K562 (cell line): ENCODE results near the gene RNU5D-1. TPM values are rescaled to one million over a fixed set of nuclear protein-coding genes. Genes with fewer than 3 reads are reported as not detected.

ENCODE experiments used
- ATF1 ChIP-seq, 2 experiments: fragments of 450-650 bp in 1 of 2; IDR thresholded peaks; 2 replicates each; pipeline ENCODE4 v1.6.1; 2016; ENCODE audit warnings: missing compliant biosample characterization in 1 of 2, missing genetic modification characterization in 1 of 2
- CHD1 ChIP-seq: fragments of 200-600 bp; sonication (generic); IDR thresholded peaks from one replicate; pipeline ENCODE4 v1.6.1; 2012; ENCODE audit warnings: mild to moderate bottlenecking, moderate library complexity, low read length, inconsistent platforms
- CHD2 ChIP-seq: IDR thresholded peaks from 2 replicates; pipeline ENCODE4 v1.6.1; 2011; ENCODE audit warnings: low read depth, low read length
- CREB3L1 ChIP-seq: fragments of 450-650 bp; IDR thresholded peaks from 2 replicates; pipeline ENCODE4 v1.6.1; 2014; ENCODE audit warnings: low read depth, mild to moderate bottlenecking, moderate library complexity, borderline replicate concordance
- CREM ChIP-seq: IDR thresholded peaks from 2 replicates; pipeline ENCODE4 v1.6.1; 2014; ENCODE audit warnings: antibody characterized with exemption, low read depth
- HNRNPK ChIP-seq: fragments of 200-400 bp; formaldehyde crosslinking; IDR thresholded peaks from one replicate; pipeline ENCODE4 v1.6.1; 2018; ENCODE audit warnings: mild to moderate bottlenecking, low read depth, low read length; ENCODE audit not compliant: poor library complexity, severe bottlenecking
- IRF9 ChIP-seq: fragments of 450-650 bp; IDR thresholded peaks from 2 replicates; pipeline ENCODE4 v1.6.1; 2016; ENCODE audit warnings: missing biosample characterization, missing genetic modification characterization
- MAFF ChIP-seq: IDR thresholded peaks from 2 replicates; pipeline ENCODE4 v1.6.1; 2012; ENCODE audit warnings: low read length, improper control_type of control experiment
- PML ChIP-seq: IDR thresholded peaks from 2 replicates; pipeline ENCODE4 v1.6.1; 2012; ENCODE audit warnings: low read length, inconsistent platforms
- POLR2A ChIP-seq: fragments of 450-650 bp; conservative IDR thresholded peaks from 2 replicates; pipeline ENCODE4 v1.6.1; 2016
- POLR3A ChIP-seq: IDR thresholded peaks from 2 replicates; pipeline ENCODE4 v1.6.1; 2011; ENCODE audit warnings: borderline replicate concordance, mild to moderate bottlenecking, moderate library complexity; ENCODE audit not compliant: insufficient read length, insufficient read depth; ENCODE audit errors: extremely low read depth
- RNF219 ChIP-seq: fragments of 250-450 bp; sonication (Bioruptor Pico); IDR thresholded peaks from 2 replicates; pipeline ENCODE4 v1.5.0; 2022; ENCODE audit warnings: mild to moderate bottlenecking
- SIRT6 ChIP-seq: IDR thresholded peaks from one replicate; pipeline ENCODE4 v1.6.1; 2012; ENCODE audit warnings: low read depth, mild to moderate bottlenecking, control low read depth, inconsistent platforms, low read length, moderate library complexity
- SNRNP70 ChIP-seq: fragments of 200-400 bp; formaldehyde crosslinking; optimal IDR thresholded peaks from 2 replicates; pipeline ENCODE3; 2017; ENCODE audit warnings: low read depth, low read length
- SRSF1 ChIP-seq: fragments of 200-400 bp; formaldehyde crosslinking; IDR thresholded peaks from 2 replicates; pipeline ENCODE4 v1.6.1; 2017; ENCODE audit warnings: mild to moderate bottlenecking, low read depth, low read length, moderate library complexity
- TCFL5 ChIP-seq: fragments of 250-450 bp; sonication (Bioruptor Pico); conservative IDR thresholded peaks from 2 replicates; pipeline ENCODE4 v1.6.1; 2021; ENCODE audit warnings: mild to moderate bottlenecking, moderate library complexity, matching md5 sums
- TEAD4 ChIP-seq, 2 experiments: sonication (generic) in 1 of 2; formaldehyde crosslinking in 1 of 2; IDR thresholded peaks; 2 replicates each; pipeline versions ENCODE4 v1.6.1 to v1.8.0; 2012 to 2022; ENCODE audit warnings: borderline replicate concordance in 1 of 2, inconsistent platforms in 1 of 2, low read length in 1 of 2, mild to moderate bottlenecking in 1 of 2, missing genetic modification reagents in 1 of 2
- THRA ChIP-seq: fragments of 450-650 bp; IDR thresholded peaks from 2 replicates; pipeline ENCODE4 v1.6.1; 2017; ENCODE audit warnings: mild to moderate bottlenecking, moderate library complexity
- ZNF384 ChIP-seq: IDR thresholded peaks from 2 replicates; pipeline ENCODE4 v1.6.1; 2012; ENCODE audit warnings: low read depth, low read length, improper control_type of control experiment
- ZNF584 ChIP-seq: fragments of 200-800 bp; sonication (Bioruptor generic); IDR thresholded peaks from 2 replicates; pipeline ENCODE4 v1.6.1; 2016; ENCODE audit warnings: low read depth, mild to moderate bottlenecking, missing genetic modification characterization, missing compliant biosample characterization
- ZNF76 ChIP-seq: fragments of 250-450 bp; sonication (Bioruptor Pico); IDR thresholded peaks from 2 replicates; pipeline ENCODE4 v1.4.0; 2020; ENCODE audit warnings: mild to moderate bottlenecking, moderate library complexity, borderline replicate concordance
- ZNF780A ChIP-seq: fragments of 250-450 bp; sonication (Bioruptor Pico); IDR thresholded peaks from 2 replicates; pipeline ENCODE4 v1.5.0; 2021; ENCODE audit warnings: mild to moderate bottlenecking
- polyA plus RNA-seq, 8 experiments: library from polyadenylated mRNA; depleted of rRNA in 4 of 8; stranded (reverse) in 5 of 8; unstranded in 3 of 8; fragments of >200 nt; fragmentation: Nextera tagmentation in 2 of 8; fragmentation: Illumina TruSeq in 1 of 8; extraction: Ambion mirVana in 2 of 8; extraction: Trizol in 1 of 8; gene quantifications; 2 replicates each; pipeline versions ENCODE4 v1.2.1 to v1.2.3, GENCODE V29; 2011 to 2014; ENCODE audit warnings: inconsistent platforms in 1 of 8, missing spikeins in 1 of 8
- total RNA-seq, 7 experiments: library from RNA; depleted of rRNA in 6 of 7; stranded (reverse); fragments of >200 nt in 6 of 7; fragmentation: Illumina TruSeq in 2 of 7; extraction: Trizol in 2 of 7; gene quantifications; 2 replicates each; pipeline versions ENCODE4 v1.2.1 to v1.2.3, GENCODE V29; 2011 to 2021; ENCODE audit warnings: low replicate concordance in 1 of 7

Gene RNU5D-1
- total and polyA plus RNA-seq, 9 of the 15 experiments (the other 6 are each of a cell fraction or from before 2014, with no cell fraction given): under 0.01 TPM; not detected in 8

GRCh38 chr1:44777969-44778635, 47.1 kb upstream of the RNU5D-1 start (continued):
- TF ChIP-seq SIRT6 (peak; percentile 16), POLR2A (peak; percentile 14; the same call in 1 of the 2 replicates), ZNF780A (CRISPR knock-in tag) (no peak), SNRNP70 (peak; percentile 14), TCFL5 (CRISPR knock-in tag) (no peak), RNF219 (CRISPR knock-in tag) (no peak), MAFF (no peak), PML (0 out of 2 replicates have a peak, but pooled peaks have one; percentile 11), IRF9 (tag) (no peak), SRSF1 (no peak), HNRNPK (no peak), CHD2 (peak; percentile 8; the same call in 1 of the 2 replicates), CREB3L1 (no peak), THRA (no peak), CHD1 (peak; percentile 7), ZNF76 (no peak), POLR3A (no peak), CREM (no peak), ZNF584 (CRISPR knock-in tag) (no peak), ZNF384 (no peak), ATF1 (CRISPR knock-in tag; IDR thresholded peaks at IDR 0.05) (no peak), ATF1 (tag; IDR thresholded peaks at IDR 0.05) (no peak), TEAD4 (IDR thresholded peaks at IDR 0.05; ENCODE audit: low read length) (no peak), TEAD4 (CRISPR knock-in tag; IDR thresholded peaks at IDR 0.05; ENCODE audit: borderline replicate concordance) (peak; percentile 65; the same call in 1 of the 2 replicates)
